SH-SY5Y (cell line): ENCODE data around the gene PRMT7.

Source experiments
- GATA2 ChIP-seq: IDR thresholded peaks from 2 replicates; pipeline ENCODE4 v1.6.1; 2011; ENCODE audit warnings: mild to moderate bottlenecking, low read depth, low read length
- GATA3 ChIP-seq: IDR thresholded peaks from 2 replicates; pipeline ENCODE4 v1.6.1; 2011; ENCODE audit warnings: low read depth, mild to moderate bottlenecking, low read length, moderate library complexity

PRMT7 gene

GRCh38 chr16:68401871-68402747 is 91.3 kb downstream of the PRMT7 start:
- no peak for TF ChIP-seq GATA2
- no peak for TF ChIP-seq GATA3

GRCh38 chr16:68402748-68403040 is 91.9 kb downstream of the PRMT7 start:
- TF ChIP-seq GATA3: no peak

GRCh38 chr16:68403177-68403576 is 92.4 kb downstream of the PRMT7 start:
- TF ChIP-seq GATA2 (no peak), GATA3 (no peak)

- no peak for TF ChIP-seq GATA2
- no peak for TF ChIP-seq GATA3
Measured at GRCh38 chr16:68403704-68404103, 92.9 kb downstream of the PRMT7 start.

GRCh38 chr16:68404736-68405345 is 94.0 kb downstream of the PRMT7 start:
- TF ChIP-seq GATA3 (no peak), GATA2 (no peak)

GRCh38 chr16:68406458-68407152 is 95.8 kb downstream of the PRMT7 start:
- TF ChIP-seq GATA3 (no peak), GATA2 (peak; percentile 83)
